GM18508 (cell line): ENCODE data around the gene NSUN5.

ENCODE experiments used
- ATAC-seq: cut with Tn5 transposase; IDR thresholded peaks from one replicate; pipeline ENCODE4 v1.9.1; 2021; ENCODE audit warnings: moderate number of reproducible peaks; ENCODE audit not compliant: insufficient read depth, unreplicated experiment

The NSUN5 gene

DNA sequence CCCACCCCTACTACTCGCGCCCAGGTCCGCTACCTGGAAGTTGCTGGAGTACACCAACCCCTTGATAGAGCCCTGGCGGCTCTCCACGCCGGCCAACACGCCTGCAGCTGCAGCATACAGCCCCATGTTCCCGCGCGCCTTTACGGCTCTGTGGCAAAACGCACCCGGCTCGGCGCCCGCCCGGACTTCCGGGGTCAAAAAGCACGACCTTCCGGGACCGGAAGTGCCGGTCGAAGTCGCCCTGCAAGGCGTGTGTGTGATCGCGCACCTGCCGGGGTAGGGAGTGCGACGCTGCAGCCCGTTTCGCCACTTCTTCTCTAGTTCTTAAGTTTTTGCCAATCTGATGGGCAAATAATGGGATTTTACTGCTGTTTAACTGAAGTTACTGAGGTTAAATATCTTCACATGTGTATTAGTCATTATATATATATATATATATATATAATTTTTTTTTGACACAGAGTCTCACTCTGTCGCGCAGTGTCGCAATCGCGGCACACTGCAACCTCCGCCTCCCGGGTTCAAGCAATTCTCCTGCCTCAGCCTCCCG lies at the start of gene NSUN5:
NSUN5 (minus strand) TSS at position 162 of the 550 bp plus-strand sequence; CDS start at position 126, 36 bp downstream.
- peak; percentile 70 for ATAC-seq

DNA sequence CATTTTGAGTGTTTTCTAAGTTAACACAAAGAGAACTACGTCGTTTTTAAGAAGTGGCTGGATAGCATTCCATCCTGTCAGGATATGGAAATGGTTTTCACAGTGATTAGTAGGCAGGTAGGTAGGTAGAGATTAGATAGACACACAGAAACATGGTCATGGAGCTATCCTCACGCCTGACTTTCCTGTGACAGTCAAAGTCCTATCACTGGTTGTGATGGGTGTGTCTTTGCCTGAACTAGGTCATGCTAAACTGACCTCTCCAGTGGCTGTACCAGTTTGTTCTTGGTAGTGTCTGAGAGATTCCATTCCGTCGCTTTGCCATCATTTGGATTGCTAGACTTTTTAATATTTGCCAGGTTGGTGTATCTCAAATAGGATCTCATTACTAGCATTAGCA lies 47.5 kb upstream of the NSUN5 start:
- no peak for ATAC-seq

DNA sequence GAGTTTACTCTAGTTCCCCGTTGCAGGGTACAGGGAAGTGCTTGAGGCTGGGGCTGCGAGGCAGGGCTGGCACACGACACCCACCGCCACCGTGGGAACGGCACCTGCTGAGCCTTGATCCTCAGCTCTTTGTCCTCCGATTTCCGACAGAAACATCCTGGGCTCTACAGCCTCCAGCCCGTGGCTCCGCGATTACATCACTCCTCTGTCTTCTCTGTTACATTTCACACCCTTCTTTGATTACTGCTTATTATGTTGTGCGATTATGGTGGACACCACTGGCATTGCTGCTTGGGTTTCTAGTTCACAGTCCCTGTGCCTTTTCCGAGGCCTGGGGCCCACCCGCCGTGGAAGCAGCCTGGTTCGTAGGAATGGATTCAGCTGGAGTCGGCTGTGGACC lies 46.2 kb upstream of the NSUN5 start:
- no peak for ATAC-seq

DNA sequence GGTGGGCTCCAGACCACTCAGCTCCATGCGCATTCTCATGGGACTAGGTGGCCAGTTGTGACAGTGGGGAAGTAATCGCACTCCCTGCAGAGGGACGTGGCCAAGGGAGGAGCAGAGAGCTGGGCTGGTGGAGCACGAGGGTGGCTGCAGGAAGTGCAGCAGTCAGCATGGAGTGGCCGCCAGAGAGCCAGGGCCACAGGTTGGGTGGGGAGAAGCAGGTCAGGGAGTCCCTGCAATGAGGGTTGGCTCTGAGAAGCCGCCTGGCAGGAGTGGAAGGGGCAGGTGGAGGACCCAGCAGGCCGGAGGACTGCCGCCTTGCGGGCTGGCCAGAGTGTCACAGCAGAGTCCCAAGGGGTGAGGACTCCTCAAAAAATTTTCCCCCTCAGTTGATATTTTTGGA lies 45.6 kb upstream of the NSUN5 start:
- no peak for ATAC-seq

DNA sequence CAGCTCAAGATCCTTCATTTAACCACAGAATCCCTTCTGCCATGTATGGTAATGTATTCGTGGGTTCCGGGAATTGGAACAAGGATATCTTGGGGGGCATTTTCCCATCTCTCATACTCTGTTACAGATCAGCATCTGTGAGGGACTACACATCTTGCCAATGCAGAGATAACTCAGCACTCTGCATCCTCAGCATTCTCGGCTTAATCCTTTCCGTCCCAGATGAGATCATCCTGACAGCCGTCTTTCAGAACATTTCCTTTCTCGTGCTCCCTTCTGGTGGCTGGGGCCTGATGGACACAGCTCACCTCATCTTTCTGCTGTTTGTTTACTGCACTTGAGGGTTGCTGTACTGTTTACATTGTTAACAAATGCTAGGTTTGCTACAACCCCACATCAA lies 44.6 kb upstream of the NSUN5 start:
- ATAC-seq: no peak

DNA sequence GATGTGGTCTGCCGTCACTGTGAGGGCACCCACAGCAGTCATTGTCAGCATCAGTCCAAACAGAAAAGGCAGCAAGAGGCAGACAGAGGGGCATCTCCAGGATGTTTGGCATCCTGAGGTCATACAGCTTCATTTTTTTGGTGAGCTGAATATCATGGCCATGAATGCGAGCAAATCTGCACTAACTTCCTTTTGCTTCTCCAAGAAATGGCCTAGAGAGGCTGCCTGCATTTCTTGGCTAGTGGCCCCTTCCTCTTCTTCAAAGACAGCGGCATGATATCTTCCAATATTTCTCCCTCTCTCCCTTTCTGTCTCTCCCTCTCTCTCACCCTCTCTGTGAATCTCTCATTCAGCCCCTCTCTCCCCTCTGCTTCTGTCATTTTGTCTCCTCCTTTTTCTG lies 44.2 kb upstream of the NSUN5 start:
- ATAC-seq: no peak

DNA sequence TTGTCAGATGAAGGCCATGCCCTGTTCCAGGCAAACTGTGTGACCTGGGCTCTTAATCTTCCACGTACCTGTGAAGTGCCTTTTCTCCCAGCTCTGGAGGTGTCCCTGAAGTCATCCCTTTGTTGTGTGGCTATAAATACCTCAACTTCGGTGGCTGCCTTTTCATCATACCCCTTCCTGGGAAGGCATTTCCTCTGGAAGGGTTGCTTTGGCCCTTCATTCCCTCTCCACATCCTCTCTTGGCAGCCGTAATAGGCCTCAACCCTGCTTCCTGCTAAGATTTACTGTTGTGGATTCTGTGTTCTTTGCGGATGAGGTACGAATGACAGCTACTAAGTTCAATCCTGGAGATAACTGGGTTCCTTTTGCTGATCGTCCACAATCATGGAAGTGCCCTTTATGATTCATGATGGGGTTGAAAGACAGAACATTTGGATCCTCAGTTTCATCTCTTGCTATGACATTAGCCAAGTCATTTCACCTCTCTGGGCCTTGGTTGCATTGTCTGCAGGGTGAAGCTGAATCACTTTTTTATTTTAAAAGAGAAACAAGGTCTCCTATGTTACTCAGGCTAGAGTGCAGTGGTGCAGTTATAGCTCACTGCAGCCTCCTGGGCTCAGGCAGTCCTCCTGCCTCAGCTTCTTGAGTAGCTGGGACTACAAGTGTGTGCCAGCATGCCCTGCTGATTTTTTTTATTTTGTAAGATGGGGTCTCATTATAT lies 43.0 kb upstream of the NSUN5 start:
- ATAC-seq: no peak

DNA sequence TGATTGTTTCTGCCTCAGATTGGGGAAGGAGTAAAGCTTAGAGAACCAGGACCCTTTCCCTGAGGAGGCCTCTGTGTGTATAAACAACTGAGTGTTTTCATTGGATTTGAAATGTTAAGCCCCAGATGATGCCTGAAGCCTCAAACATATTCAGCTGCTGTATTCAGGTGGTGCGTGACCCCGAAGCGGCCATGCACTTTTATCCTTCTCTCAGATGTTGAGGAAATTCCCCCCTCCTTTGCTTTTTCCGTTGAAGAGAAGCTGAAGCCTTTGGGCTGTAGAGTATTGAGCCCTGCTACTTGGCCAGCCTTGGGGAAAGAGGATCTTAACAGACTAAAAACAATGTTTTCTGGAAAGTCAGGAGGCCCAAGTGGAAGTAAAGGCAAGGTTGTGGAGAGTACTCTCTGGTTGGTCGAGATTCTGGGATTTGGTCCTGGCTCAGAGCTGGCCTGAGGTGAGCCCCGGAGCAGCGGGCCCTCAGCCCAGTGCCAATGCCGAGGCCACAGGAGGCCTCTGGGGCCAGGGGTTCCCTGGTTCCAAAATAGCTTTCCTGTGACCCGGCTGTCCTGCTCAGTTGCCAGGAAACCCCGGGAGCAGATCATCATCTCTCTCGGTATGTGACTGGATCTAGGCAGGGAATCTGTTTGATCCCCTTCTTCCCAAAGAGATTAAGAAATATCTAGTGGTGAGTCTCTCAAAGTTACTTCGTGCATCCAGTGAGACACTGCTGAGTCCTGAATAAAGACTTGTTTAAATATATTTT lies 41.9 kb upstream of the NSUN5 start:
- ATAC-seq: no peak

DNA sequence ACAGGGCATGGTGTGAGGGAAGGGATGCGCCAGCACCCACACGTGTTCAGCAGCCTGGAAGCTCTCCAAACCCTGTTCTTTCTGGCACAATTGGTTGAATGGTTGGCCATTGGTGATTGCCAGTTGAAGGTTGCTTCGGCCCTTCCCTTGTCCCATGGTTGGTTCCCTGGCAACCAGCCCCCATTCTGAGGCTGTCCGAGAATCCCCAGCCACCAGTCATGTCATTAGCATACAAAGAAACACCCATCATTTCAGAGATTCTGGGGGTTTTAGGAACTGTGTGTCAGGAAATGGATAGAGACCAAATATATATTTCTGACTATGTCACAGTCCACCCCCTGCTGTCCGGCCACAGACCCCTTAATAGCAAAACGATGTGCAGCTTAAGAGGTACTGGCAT lies 41.1 kb upstream of the NSUN5 start:
- no peak for ATAC-seq

DNA sequence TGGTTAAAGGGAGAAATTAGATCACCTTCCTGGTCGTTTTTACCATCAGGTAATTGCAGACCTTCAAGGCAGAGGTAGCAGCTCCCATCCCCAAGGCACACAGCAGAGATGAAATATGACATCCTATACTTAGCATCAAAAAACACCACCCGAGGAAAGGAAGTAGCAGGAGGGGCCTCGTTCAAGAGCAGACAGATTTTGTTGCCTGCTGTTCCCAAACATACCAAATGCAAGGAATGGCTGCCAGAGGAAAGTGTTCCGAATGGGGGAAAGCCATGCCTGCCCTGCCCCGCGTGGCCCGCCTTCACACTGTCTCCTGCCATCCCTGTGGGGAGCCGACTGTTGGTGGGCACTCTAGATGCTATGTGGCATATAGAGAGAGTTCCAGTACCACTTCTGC lies 37.3 kb upstream of the NSUN5 start:
- no peak for ATAC-seq

DNA sequence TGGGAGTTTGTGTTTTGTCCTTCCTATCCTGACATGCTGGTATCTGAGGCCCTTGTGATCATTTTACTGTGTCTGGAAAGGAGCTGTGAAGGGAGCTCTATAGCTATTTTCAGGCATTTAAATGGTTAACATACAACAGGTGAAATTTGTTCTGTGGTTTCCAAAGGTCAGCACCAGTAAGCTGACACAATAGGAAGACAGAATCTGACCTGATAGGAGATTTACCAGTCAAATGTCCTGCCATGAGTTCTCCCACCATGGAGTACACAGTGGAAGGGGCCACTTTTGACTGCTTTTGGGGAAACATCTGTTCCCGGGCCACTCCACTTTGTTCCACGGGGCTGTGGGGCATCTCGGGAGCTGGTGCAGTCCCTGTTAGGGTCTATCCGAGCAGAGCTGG lies 36.9 kb upstream of the NSUN5 start:
- ATAC-seq: no peak

DNA sequence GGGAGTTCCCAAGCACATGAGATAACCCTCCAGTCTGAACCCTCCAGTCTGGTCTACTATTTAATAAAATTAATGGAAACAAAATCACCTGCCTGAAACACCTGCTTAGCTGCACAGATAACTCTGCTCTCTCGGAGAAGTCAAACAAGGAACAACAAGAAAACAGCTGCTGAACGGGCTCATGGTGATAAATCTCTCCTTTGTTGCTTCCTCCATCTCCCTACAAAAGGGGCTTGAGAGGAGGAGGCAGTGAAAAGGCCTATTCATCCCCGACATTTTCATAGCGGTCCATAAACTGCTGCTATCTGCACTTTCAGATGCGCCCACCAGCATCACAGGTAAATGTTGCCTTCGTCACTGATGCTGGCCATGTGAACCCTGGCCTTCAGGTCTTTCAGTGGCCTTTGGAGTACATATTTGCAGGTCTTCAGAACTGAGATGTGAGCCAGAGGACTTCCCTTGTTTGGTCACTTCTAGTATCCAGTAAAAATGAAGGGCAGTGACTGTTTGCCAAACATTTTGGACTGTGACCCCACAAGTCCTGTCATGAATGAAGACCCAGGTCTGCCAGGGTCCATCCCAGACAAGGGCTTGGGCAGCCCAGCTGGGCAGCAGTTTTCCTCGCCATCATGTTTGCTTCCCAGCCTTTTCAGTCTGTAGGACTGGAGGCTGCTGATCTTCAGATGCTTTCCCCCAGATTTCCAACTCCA lies 35.2 kb upstream of the NSUN5 start:
- no peak for ATAC-seq

DNA sequence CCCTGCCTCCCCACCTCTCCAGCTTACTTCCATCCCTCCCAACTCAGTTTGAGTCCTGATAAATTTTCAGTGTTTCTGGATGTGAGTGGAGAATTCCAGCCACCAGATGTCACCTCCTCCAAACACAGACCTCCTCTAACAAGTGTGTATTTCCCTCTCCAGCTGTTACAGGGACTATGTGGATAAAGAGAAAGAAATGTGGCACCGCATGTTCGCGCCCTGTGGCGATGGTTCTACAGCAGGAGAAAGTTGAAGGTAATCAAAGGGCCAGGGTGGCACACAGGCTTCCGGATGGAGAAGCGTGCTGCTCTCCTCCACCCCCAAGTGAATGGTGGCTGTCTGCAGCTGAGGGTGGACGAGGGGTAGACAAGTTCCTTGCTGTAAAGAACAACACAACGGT lies 34.0 kb upstream of the NSUN5 start:
- ATAC-seq: no peak

DNA sequence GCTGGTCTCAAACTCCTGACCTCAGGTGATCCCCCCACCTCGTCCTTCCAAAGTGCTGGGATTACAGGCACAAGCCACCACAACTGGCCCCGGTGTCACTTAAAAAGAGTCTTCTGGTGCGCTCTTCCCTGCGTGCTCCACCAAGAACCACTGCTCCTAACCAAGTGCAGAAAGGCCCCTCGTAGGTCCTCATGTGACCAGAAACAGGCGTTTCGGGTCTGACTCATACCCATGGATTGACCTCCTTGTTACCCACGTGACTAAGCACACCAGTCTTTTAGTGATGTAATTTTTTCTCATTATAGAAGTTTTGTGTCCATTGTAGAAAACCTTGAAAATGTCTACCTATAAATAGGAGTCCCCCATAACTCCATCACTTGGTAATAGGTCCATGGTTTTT lies 33.3 kb upstream of the NSUN5 start:
- no peak for ATAC-seq

DNA sequence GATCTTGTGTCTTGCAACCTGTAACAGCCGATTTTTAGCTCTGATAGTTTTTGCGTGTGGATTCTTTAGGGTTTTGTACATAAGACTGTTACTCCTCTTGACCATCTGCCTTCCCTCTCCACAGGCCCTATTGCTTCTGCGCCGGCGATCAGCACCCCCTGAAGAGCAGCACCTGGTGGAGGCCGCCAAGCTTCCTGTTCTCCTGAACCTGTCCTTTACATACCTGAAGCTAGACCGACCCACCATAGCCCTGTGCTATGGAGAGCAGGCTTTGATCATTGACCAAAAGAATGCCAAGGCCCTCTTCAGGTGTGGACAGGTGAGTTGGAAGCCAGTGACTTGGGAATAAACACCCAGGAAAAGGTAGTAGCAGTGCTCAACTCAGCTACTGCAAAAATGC lies 31.9 kb upstream of the NSUN5 start:
- no peak for ATAC-seq

DNA sequence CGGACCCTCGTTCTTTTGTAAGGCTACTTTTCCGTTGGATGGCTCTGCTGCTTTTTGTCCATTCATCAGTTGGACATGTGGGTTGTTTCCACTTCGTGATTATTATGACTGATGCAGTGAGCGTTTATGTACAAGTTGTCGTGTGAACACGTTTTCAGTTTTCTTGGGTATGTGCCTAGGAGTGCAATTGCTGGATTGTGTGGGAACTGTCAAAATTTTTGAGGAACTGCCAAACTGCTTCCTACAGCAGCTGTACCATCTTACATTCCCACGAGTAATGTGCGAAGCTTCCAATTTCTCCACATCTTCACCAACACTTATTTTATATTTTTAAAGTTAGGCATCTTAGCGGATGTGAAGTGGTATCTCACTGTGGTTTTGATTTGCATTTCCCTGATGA lies 29.7 kb upstream of the NSUN5 start:
- no peak for ATAC-seq

DNA sequence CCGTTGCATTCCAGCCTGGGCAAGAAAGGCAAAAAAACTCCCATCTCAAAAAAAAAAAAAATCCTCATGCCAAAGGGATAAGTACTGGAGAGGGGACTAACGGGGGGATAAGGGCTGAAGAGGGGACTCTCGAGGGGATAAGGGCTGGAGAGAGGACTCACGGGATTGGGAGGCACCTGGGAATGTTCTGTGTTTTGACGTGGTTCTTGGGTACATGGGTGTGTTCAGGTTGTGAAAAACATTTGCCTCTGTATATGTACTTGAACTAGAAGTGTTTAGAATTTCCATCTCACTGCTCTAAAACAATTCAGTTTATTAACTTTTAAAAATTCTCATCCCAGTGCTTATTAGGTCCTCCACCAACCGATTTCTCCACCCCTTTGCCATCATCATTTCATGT lies 23.8 kb upstream of the NSUN5 start:
- ATAC-seq: no peak

DNA sequence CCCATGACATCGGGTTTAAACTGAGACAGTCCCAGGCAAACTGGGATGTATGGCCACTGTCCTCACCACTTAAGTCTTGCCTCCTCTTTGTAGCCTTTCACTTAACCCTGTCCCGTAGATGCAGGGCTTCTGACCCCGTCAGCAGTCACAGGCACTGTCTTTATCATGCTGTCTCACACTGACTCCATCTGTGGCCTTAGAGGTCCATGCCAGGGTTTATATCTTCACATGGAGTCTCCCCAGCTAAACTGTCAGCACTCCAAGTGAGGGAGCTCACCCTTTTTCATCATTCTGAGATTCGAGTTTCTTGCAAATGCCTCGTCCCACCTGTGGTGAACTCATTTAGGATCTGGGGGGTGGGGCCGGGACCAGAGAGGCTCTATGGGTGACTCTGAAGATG lies 22.1 kb upstream of the NSUN5 start:
- no peak for ATAC-seq

DNA sequence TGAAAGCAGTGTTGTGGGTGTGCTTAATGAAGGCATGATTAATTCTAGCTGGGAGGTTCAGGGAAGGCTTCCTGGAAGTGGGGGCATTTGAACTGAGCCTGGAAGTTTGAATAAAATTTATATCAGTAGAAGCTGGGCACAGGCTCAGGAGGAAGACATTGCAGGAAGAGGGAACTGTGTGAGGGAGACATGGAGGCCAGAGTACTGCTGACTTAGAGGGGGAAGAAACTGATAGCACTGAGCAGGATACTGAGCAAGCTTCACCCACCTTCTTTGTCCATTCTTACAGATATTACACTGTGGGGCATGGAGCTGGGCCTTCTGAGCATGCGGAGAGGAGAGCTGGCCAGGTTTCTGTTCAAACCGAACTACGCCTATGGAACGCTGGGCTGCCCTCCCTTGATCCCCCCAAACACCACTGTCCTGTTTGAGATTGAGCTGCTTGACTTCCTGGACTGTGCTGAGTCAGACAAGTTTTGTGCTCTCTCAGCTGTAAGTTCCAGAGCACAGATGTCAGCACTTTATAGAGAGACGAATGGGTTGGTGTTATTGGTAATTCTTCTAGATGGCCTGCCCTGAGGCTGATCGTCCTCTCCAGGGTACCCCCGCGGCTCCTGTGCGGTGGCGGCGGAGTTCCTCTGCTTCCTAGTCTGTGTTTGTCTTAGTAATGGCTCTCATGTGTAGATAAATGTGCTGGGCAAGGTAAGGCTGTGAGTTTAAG lies 21.4 kb upstream of the NSUN5 start:
- no peak for ATAC-seq

DNA sequence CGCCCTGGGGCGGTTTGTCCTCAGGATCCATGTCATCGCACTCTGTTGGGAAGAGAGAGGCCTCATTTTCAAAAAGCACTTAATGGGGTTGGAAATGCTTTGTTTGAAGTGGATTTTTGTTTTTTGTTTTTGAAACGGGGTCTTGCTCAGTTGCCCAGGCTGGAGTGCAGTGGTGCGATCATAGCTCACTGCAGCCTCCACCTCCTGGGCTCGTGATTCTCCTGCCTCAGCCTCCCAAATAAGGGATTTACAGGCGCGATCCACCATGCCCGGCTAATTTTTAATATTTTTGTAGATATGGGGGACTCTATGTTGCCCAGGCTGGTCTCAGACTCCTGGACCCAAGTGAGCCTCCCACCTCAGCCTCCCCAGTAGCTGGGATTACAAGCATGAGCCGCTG lies 20.1 kb upstream of the NSUN5 start:
- ATAC-seq: no peak
